GM12801 (cell line): ENCODE data around the gene HCN2.

ENCODE experiments used
- CTCF ChIP-seq: IDR thresholded peaks from one replicate; pipeline ENCODE4 v1.5.1; 2011; ENCODE audit warnings: control low read depth; ENCODE audit not compliant: insufficient read length; ENCODE audit errors: extremely low read depth

The HCN2 gene

GRCh38 chr19:658916-659839 lies 69.5 kb downstream of the HCN2 start:
- no peak for TF ChIP-seq CTCF

GRCh38 chr19:660793-661426 lies 71.2 kb downstream of the HCN2 start:
- no peak for TF ChIP-seq CTCF

- TF ChIP-seq CTCF, result no peak
Measured at GRCh38 chr19:661427-662196, 71.9 kb downstream of the HCN2 start.

GRCh38 chr19:662207-662961 lies 72.7 kb downstream of the HCN2 start:
- no peak for TF ChIP-seq CTCF

- TF ChIP-seq CTCF, result no peak
Measured at GRCh38 chr19:662962-663681, 73.4 kb downstream of the HCN2 start, which contains the start of gene RNF126. Gene RNF126 (minus strand): TSS chr19:663214. CDS start chr19:663121, 93 bp downstream.

GRCh38 chr19:663682-664117 lies 74.0 kb downstream of the HCN2 start:
- TF ChIP-seq CTCF, result no peak
